ENCODE results near the gene KCNJ16.

Gene KCNJ16

GRCh38 chr17:70132505-70132904, 57.5 kb downstream of the KCNJ16 start:
- DNase-seq = no peak

- no peak for DNase-seq
These were observed 59.0 kb downstream of the KCNJ16 start for GRCh38 chr17:70134042-70134441.

DNA sequence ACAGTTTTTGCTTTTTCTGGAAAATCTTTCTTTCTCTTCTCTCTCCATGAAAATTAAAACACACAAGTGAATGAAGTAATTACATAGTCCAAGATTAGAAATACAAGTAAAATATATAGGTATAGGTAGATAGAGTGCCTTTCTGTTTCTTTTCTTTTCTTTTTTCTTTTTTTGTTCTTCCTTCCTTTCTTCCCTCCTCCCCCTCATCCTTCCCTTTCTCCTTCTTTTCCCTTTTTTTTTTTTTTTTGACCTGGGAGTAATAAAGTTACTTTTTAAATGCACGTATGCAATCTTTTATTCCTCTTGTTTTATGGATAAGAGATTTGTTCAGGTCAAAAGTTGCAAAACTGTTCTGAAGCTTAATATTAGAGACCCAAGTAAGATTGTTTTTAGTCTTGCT, 59.8 kb downstream of the KCNJ16 start:
- no peak for DNase-seq

DNA sequence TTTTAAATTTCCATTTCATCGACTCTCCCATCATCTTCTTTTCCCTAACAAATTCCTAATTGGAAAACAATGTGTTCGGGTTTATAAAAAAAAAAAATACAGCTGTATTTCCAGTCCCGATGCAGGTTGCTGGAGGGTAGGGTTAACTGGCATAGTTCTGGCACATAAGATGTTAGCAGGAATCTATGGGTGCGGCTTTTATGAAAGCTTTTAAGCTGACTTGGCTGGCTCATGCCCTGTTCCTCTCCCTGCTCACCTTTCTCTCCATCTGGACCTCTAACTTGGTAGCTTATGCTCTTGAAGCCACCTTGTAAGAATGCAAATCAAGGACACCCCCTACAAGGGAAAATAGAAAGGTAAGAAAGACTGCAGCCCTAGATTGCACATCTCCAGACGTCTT, 61.1 kb downstream of the KCNJ16 start:
- DNase-seq = no peak

DNA sequence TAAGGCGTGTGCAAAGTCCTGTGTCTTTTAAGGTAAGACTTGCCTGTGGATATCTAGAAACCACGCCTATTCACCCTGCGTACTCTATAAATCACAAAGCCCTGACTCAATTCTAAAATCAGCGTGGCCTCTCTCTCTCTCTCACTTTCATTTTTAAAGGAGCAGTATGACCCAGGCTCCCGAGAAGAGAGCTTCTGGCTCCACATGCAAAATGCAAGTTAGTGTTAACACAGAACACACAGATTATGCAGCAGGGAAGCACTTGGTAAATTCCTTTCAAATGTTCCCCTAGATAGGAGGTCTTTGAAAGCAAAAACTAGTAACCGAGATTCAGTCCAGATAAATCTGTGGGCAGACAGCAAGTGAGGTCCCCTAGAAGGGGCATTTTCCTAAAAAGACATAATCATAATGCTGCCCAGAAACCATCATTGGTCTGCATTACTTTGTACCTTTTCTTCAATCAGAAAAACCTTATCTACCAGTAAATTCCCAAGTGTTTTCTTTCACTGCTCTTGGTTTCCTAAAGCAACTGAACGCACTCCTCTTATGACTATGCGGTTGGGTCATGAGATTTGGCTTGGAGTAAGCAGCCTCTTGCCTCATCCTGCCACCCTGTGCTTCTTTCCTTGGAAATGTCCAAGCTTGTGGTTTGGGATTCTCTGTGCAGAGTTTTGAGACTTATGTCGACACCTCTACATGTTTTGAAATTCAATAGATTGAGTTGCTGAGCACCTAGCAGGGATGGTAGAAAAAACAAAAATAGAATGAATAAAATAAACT, 62.6 kb downstream of the KCNJ16 start:
- DNase-seq = peak; percentile 11

DNA sequence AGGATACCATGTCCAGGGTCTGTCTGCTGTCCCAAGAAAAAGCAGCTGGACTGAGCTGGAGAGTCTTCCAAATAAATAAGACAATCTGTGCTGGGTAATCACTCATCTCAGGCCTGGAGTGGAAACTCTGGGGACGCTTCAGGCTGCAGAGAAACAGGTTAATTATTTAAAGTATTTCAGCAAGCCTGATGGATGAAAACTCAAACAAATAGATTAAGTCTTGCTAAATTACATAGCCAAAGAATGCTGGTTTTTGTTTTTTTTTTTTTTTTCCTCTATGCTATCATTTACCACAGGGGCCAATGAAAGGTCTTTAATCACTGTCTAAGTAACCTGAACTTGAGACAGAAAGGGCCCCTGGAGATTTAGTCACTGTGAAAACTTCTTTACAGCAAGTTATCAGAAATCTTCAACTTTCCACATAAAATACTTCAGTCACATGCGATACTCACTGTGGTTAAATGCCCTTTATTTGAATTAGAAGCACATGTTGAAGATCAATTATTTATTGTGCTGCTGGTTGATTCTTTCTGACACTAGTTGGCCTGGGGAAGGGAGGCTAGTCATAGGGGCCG, 63.4 kb downstream of the KCNJ16 start:
- DNase-seq = no peak

- DNase-seq = no peak
These were observed 64.5 kb downstream of the KCNJ16 start for GRCh38 chr17:70139449-70139993.

DNA sequence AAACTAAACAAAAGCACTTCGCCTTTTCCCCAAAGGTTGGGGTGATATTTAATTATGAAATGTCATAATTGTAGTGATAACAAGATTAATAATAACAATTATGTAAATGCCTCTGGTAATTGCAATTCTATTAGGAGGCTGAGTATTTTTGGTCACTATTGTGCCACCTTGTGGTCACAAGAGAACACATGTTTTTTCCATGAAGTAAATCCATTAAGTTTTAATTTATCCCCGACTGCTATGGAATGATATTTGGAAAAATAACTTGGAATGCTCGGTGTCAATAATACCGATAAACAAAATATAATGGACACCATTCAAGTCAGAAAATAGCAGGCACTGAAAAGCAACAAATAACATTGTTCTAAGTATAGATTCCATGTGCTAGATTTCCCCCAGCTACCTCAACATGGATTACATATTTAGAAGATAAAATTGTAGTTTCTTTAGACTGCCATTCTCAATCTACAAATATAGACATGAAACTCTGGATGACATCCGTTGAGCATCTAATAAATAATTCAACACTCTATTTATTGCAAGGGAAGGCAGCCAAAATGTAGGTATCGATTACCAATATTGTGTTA, 69.3 kb downstream of the KCNJ16 start:
- DNase-seq = no peak

DNA sequence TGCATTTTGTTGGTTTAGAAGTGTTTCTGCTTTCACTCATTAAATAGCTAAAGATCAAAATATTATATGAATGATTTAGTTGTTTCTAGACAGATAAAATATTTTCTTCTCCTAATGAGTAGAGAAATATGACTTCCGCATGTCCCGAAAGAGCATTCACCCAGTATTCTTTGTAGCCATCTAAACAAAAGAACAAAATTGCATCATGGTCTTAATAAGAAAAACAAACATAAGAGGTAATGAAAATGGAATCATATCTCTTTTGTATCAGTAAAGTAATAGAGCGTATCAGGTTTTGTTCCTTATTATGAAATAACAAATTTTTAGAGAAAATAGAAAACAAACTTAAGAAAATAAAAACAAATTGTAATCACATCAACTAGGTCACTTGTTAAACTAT, 78.2 kb downstream of the KCNJ16 start:
- DNase-seq = no peak

DNA sequence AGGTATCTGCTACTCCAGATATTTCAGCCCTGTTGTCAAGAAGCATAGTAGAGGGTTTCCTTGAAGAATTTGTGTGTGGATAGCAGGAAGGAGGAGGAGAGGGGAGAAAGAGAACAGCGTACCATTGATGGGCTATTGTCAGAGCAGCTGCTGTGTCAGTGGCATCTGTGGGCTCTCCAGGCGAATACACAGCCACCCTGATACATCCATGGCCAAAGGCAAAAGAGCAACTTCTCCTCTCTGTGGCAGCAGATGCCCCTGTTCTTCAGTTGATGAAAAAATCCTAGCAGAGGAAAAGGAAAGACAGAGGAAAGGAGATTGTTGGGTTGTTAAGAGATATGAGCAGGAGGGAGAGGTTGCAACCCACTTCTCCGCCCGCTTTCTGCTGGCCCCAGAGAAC, 82.1 kb downstream of the KCNJ16 start:
- no peak for DNase-seq

GRCh38 chr17:70158180-70158579, 83.2 kb downstream of the KCNJ16 start:
- DNase-seq = no peak

DNA sequence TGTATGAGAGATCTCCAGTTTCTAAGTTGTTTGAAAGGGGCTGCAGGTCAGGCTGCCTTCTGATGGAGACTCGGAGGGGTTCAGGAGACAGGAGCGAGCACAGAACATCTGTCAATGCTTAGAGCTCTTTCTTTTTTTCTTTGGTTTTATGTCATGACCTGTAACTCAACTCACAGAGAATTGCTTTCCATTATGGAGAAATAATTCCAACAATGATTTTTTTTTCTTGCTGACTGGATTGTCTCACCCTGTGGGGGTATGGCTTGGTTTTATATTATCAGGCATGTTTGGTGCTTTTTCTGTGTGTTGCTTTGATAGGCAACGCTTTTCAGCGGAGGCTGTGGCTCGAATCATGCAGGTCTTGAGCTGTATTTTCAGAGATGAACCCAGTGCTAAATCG, 83.6 kb downstream of the KCNJ16 start:
- no peak for DNase-seq

- DNase-seq = no peak
These were observed 85.0 kb downstream of the KCNJ16 start for GRCh38 chr17:70159980-70160379.

GRCh38 chr17:70161519-70161918, 86.5 kb downstream of the KCNJ16 start:
- no peak for DNase-seq

- no peak for DNase-seq
These were observed 90.4 kb downstream of the KCNJ16 start for GRCh38 chr17:70165383-70165782.

- DNase-seq = no peak
These were observed 91.6 kb downstream of the KCNJ16 start for GRCh38 chr17:70166615-70167014.

DNA sequence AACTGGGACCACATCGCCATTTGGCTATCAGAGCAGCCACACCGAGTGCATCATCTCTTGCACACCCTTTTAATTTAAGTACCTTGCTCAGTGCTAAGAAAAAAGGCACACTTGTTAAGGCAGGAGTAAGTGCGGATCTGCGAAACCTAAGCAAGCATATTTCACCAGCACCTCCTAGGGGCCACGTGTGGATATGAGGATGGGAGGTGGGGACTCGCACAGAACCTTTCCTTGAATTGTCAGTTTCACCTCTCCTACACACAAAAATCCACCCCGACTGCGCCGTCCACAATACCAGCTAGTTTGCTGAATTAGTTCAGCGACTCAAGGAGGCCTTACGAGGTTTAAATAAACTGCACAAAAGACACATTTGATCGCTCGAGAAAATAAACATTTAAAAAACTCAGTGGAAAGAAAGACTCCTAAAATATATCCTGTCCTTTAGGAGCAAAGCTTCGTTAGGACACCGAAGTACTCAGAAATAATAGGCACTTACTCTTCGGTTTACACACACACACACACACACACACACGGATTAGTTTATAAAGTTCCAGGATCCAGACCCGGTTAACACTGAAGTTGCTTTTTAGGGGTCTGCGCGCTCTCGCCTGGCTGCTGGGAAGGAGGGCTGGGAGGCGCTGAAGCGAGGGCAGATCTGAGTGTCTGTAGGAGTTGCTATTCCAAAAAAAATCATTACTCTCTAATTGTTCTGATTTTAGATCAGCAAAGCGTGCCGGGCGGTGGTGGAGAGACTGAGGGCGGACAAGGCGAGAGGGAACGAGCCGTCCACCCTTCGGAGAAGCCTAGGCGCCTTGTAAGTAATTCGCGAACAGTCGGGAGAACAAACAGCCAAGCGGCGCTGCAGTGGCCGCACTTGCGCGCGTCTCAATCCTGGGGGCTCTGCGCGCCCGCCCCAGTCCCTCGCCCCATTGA, 93.3 kb downstream of the KCNJ16 start:
- no peak for DNase-seq

DNA sequence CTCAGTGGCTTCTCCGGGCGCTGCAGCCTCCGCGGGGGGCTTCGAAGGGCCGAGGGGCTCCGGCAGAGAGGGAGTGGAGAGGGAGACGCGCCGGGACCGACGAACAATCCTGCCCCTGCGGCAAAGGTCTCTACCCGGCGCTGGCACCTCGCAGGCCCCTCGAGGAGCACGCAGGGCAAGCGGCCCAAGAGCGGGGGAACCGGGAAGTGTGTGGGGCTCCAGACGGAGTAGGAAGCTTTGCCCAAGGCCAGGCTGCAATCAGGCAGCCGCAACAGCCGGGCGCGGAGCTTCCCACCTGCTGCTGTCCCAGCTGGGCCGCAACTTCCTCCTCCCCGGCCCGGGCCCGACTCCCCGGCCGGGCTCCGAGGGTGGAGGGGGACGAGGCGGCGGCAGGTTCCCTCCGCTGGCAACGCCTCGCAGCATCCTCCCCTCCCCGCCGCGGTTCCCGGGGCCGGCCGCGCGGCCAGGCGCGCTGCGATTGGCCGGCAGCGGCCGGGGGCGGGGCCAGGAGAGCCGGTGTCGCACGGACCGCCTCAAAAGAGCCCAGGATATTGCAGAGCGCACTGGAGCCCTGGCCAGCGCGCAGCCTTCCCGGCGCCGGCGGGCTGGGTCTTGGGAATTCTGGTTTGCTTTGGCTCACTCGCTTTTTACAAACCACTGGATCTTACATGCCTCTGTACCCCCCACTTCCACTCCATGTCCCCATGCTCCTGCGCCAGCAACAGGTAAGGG, 94.1 kb downstream of the KCNJ16 start, which contains the start of gene KCNJ2:
Gene KCNJ2 (plus strand): TSS at position 556 of the 732 bp plus-strand sequence. CDS start 5,508 bp downstream, outside the sequence.
- DNase-seq = peak; percentile 73

GRCh38 chr17:70169709-70170597, 94.9 kb downstream of the KCNJ16 start:
- no peak for DNase-seq

GRCh38 chr17:70171159-70171558, 96.1 kb downstream of the KCNJ16 start:
- DNase-seq = no peak

DNA sequence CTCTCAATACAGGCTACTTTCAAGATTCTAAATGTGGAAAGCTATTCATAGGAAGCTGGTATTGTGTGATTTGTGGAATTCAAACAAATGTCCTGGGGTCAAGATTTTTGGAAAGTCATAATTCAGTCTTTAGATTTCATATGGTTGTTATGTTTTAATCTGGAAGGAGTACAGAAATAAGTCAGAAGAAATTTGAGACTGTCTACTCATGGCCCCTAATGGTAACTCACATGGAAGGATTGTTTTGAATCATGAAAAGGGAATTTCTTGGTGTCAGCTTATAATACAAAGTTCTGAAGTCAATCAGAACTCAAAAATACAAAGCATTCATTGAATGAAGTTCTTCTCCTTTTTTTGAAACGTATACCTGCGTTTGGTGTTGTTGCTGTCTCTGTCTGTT, 97.4 kb downstream of the KCNJ16 start:
- no peak for DNase-seq
